ENCODE results near the gene FMN1.

FMN1 gene

DNA sequence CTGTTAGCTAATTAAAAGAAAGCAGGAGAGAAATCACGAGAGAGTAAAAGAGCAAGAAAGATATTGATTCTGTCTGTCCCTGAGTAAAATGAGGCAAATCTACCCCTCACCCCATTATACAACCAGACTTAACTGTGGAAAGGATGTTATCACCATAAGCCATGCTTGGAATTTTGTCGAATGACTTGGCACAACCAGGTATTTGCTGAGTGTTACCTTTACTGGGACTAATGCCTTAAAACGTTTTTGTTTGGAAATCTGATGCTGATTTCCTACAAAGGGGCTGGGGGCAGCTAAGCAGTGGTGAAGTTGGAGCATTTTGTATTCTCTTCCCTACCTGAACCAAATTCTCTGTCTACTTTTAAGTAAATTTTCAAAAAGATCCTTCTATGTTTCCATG lies 265.6 kb downstream of the FMN1 start:
- DNase-seq (ENCODE audit: low read depth) = no peak

DNA sequence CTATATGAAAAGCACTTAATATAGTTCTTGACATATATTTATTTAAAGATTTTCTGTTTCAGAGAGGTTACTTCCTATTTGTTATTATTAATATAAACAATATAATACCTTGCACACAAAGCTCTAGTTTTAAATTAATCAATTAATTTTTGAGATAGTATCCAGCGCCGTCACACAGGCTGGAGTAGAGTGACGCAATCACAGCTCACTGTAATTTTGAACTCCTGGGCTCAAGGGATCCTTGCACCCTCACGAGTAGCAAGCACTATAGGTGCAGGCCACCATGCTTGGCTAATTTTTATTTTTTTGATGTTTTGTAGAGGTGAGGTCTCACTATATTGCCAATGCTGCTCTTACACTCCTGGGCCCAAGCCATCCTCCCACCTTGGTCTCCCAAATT lies 267.4 kb downstream of the FMN1 start:
- DNase-seq (ENCODE audit: low read depth) = no peak

DNA sequence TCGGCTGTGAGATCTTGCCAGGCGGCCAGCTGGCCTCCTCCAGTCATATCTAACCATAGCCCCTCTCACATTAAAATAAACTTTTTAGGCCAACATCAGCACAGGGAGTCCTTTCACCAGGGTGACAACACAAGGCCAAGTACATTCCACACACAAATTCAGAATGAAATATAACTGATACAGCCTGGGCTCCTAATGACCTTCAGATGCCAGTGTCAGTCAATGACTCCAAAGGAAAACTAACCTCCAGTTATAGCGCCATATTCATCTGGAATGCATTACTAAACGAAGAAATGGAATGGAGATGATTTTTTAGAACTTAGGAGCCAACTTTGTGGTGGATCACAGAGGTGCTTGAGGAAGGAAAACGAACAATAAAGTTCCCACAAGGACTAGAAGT lies 271.3 kb downstream of the FMN1 start:
- no peak for DNase-seq (ENCODE audit: low read depth)

DNA sequence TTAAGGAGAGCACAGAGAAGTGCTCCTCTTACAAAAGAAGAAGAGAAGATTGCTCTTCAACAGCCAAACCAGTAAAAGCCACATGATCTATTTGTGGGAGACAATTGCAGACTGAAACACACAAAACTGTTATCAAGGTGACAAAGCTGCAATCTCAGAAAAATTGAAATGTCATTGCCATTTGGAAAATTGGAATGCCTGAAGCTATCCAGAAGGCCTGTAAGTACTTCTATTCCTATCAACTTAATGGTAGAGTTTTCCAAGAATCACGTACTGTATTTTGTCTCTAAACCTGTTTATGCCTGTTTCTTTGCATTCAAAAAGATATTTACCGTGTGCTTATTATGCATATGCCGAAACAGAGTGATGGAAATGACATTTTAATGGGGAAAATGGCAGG lies 272.0 kb downstream of the FMN1 start:
- no peak for DNase-seq (ENCODE audit: low read depth)

DNA sequence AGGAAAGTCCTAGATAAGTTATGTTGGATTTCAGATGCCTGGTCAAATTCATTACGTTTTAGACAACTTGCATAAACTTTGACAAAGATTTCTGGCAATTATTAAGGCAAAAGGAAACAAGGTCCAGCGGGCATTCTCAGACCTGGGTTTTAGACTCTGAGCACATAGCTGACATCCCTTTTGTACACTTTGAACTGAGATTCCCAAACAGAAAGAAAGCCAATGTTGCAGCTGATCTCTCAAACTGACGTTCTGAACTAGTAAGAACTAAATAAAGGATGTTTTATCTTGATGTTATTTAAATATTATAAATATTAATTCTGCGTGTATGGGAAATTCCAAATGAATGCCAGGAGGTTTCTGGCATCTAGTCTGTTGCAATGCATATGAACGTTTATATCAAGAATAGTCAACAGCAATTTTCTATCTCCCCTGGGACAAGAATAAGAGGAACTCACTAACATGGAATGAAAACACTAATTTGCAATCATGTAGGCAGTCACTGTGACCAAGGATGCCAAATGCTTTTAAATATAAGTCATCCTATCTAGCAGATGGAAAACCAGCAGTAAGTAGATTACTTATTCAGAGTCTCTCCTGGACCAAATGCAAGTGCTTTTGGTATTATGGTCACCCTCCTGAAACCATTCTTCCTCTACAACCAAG lies 274.6 kb downstream of the FMN1 start:
- no peak for DNase-seq (ENCODE audit: low read depth)

DNA sequence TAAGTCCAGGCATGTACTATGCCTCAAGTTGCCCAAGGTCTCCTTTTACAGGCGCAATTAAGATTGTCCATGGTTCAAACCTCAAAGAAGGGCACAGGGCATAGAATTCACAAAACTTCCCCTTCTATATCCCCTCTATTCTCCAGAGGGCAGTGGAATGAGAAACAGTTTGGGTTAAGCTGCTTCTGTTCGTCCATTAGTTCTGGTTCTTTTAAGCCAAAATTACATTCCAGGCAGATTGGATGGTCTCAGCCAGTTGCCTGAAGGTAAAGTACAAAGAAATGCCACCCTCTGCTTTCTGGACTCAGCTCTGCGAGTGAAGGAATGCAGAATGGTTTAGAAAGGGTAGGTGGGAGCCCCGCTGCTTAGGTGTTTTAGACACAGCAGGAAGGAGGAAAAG lies 276.0 kb downstream of the FMN1 start:
- no peak for DNase-seq (ENCODE audit: low read depth)

DNA sequence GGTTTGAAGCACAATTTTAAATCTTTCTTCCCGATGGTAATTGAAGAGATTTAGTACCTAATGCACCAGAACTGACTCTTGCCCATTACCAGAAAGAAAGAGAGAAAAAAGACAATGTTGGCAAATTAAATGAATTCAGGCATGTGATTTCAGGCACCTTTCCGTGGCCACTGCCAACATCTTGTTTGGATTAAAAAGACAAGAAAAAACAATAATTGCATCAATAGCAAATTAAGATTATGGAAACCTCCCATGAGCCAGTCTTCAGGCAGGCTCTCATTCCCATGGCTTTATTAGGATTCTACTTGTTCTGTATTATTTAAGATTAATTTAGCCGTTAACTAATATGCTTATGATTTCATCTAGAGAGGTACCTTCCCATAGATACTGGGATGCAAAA lies 283.7 kb downstream of the FMN1 start:
- no peak for DNase-seq (ENCODE audit: low read depth)

DNA sequence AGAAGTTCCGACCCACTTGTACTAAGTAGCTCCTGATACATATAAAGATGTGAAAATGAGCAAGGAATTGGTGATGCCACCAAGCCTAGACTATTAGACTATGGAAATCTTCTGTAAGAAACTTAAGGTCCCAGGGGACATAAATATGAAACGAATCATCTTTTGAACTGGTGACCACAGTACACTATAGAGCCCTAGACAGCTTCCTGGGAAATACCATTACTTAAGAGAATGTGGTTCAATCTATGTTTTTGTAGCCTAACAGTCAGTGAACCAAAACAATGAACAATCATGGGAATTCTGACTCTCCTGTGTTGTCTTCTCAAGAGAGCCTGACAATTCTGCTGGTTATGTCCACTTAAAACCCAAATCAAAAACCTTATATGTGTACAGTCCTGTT lies 285.1 kb downstream of the FMN1 start:
- no peak for DNase-seq (ENCODE audit: low read depth)

DNA sequence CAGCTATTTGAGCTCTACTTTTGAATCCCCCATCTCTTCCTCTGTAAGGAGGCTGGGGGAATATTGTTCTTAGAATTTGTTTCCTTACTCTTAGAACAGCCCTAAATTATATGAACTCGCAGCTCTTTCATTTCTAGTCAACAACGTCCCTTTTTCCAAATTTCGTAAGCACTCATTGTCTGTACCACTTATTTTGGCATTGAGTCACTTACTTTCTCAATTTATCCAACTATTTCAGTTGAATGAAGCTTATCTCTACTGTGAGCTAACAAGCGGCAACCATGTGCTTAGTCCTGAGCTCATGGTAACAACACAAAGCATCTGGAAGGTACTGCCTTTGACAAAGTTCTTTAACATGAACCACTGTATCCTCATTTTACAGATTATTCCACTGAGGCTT lies 285.6 kb downstream of the FMN1 start:
- DNase-seq (ENCODE audit: low read depth) = no peak

DNA sequence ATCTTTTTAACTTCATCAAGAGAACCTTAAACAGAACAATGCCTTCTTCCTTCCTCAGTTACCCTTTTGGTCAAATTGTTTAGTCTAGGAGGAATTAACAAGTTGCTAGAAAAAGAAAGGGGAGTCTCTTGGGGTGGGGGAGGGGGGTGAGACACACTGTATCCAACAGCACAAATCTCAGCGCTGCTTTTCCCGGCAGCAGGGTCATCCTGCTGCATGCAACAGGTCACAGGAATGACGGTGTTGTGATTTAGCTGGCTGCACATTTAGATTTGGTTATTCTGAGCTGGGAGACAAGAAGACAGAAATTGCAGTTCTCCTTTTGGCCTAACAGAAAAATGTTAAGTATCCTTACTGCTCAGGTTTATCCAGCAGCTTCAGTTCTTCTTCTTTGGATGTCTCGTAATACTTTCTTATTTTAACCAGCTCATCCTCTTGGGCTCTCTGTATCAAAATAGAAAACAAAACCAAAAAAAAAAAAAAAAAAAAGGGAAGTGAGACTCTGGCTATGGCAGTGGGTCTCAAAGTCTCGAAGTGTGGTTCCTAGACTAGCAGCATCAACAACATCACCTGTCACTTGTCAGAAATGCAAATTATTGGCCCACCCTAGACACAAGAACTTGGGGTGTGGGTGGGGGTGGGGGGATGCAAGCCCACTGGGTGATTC lies 286.2 kb downstream of the FMN1 start:
- DNase-seq (ENCODE audit: low read depth) = no peak

DNA sequence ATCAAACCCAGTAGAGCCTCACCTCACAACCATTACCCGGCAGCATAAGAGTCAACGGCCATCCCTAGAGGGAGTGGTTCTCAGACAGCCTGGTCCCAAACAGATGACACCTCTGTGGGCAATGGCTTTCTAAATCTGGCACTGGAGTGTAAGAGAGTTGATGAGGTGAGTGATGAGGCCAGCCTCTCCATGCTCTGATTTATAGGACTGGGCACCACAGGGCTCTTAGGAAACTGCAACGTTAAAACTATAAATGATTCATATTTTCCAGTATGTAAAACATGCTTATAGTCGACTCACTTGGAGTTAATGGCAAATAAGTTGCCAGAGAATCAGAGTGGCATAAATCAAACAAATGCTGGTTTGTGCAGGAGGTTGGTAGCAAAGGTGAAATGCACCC lies 289.0 kb downstream of the FMN1 start:
- DNase-seq (ENCODE audit: low read depth) = no peak

DNA sequence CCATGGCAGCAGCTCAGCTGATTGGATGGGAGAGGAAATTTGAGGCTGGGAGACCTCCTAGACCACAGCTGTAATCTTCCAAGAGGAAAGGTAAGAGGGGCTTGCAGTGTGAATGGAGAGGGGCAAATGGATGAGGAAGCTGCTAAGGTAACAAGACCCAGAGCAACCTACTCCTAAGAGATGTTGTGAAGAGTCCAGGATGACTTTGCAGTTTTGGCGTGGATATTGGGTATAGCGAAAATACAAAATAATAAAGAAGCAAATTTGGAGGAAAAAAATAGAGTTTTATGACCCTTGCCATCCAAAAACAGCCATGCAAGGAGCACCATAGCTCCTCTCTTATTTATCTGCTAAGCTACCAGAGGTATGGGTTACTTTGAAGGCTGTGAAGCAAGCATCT lies 290.1 kb downstream of the FMN1 start:
- DNase-seq (ENCODE audit: low read depth) = no peak

DNA sequence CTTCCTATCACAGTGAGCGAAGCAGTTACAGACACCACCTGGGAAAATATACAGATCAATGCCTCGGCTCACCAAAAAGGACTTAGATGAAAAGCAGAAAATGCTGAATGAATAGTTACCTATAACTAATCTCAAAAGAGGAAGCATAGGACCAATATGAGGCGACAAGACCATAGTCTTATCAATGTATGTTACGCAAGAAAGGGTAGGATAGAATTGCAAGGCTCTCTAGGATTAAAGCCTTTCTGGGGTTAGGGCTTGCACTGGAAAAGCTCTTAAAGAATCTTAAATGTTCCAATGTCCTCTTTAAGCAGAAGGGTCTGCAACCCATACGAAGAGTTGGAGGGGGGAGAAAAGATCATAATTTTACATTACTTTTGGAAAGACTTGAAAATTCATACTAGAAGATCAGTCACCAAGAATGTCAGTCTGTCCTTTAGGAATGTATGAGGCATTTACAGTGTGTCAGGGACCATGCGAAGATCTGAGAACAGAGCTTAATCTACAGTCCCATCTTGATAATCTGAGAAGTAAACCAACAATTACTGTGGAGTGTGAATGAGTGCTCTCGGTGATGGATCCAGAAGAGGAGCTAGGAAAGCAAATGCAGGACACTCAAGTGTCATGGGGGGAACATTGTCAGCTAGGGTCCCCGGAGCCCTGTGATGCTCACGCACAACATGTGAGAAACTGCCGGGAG lies 290.8 kb downstream of the FMN1 start:
- no peak for DNase-seq (ENCODE audit: low read depth)

DNA sequence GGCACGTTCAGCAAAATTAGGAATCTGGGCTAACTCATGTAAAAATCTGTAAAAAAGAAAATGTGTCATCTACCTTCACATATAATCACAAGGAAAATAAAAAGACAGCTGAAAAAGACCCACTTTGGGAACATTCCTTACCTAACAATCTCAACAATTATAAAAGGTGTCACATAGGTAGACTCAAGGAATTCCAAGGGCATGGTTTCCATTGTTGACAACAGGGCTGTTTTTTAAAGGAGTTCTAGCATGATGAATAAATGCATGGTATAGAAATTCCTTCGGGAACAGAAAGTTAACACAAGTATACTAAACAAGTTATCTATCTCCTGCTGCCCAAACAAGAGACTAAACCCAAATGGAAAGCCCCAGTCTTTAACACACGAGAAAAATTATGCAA lies 292.5 kb downstream of the FMN1 start:
- DNase-seq (ENCODE audit: low read depth) = no peak

DNA sequence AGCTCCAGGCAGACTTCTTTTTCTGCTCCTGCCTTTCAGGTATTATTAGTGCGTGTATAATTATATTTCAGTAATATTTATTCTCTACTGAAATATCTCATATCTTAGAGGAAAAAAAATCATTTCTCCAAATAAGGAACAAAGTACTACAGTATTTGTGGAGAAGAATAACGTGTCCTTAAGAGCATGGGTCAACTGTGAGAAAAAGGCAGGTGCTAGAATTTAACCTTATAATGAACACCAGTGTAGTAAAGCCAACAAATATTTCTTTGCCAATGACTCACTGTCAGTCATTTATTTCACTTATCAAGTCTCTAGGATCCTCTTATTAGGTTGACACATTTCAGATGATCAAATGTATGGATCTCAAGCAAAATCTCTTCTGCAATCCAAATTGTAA lies 293.3 kb downstream of the FMN1 start:
- DNase-seq (ENCODE audit: low read depth) = no peak

DNA sequence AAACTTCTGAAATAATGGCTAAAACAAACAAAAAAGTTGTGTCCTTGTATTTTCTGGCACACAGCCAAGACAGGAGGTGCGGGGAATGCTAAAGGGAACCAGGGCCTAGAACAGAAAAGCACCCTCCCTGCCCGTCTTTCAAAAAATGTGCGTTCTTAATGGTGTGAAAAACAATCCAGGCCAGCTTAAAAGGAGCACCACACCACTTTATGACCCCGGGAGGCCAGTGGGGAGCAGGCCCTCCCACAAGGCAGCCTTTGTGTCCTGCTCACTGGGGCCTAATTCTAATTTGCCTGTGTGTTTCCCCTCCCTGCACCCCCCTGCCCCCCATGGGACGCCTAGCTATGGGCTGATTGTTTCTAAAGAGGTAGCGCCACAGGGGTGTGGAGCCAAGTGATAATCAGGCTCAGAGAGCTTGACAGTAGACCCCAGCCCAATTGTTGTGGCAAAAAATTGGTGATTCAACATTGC lies 295.4 kb downstream of the FMN1 start:
- DNase-seq (ENCODE audit: low read depth) = no peak

DNA sequence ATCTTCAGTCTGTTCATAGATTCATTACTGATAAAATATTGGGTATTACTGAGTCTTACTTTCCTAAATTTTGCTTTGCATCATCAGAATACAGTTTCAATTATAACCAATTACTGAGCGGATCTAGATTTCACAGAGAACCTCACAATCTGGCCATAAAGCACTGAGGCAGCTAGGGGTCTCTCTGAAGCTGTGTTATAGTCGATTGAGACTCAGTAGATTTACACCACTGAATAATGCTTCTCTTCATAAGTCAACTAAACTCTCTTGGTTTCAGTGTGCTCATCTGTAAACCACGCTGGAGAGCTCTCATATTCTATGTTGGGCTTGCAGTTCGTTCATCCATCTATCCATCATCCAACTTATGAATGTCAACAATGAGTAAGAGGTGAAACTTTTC lies 296.1 kb downstream of the FMN1 start:
- no peak for DNase-seq (ENCODE audit: low read depth)

DNA sequence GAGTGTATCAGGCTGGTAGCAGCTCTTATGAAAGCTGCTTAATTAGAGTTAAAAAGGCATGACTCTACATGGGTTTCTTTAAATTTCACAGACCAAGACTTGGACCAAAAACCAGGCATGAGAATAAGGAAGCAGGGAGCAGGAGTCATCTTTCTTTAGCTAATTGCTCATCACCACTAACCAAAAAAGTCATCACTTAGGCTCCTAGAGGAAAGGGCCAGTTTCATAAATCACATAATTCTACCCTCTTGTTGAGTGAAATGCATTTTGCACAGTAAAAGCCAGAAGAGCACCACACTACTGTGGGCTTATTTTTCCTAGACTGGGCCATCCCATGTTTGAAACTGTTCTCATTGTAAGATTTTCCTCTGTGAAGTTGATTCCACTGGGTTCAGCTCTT lies 301.1 kb downstream of the FMN1 start:
- DNase-seq (ENCODE audit: low read depth) = no peak

DNA sequence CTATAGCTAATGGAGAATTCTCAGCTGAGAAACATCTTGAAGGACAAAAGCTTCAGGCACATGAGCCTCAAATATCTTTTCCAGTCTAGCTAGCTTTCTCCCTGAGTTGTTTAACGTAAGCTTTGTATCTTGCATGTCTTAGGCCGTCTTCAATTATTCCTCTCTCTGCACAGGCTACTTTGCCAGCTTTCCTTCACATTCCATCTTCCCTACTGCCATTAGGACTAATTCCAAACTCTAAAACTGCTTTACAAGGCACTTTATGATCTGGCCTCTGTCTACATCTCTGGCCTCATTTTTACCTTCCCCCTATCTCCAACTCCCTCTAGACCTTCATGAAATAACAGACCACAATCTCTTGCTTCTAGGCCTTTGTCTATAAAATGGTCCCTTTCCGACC lies 305.3 kb downstream of the FMN1 start:
- no peak for DNase-seq (ENCODE audit: low read depth)

DNA sequence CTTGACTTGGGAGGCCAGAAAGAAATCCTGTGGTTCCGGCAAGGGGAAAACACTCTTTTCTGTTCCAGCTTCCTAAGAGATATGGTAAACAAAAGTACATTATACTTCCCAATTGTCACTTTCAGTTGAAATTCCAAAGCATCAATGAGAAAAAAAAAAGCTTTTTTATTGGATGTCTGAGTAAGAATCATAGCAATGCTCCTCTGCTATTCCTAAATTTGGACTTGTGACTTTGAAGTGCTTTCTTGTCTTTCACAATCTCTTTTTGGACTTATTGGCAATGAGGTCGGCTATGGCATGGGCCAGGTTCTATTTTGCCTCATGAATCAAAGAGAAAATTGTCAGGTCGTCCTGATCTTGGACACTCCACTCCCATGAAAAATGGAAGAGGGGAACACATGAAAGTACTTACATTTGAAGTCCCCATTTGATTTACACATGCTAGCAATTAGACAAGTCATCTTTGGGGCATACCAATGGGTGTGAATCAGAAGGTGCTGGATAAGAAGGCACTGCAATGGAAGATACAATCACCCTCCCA lies 306.2 kb downstream of the FMN1 start:
- DNase-seq (ENCODE audit: low read depth) = no peak

DNA sequence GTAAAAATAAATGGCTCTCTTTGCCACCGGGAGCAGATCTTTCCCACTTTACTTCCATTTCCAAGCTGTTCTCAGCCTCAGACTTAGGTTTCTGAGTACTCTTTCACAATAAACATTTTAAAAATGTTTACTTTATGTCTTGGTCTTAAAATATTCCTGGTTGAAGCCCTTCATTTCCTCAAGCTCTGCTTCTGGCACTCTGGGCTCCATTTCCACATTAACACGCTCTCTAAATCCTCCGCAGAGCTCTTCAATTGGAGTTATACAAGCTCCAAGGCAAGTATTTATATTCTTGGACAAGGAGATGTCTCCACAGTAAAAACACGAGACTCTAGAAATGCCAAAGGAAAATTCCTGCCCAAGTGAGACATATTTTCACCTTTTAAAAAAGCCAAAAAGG lies 307.4 kb downstream of the FMN1 start:
- no peak for DNase-seq (ENCODE audit: low read depth)

DNA sequence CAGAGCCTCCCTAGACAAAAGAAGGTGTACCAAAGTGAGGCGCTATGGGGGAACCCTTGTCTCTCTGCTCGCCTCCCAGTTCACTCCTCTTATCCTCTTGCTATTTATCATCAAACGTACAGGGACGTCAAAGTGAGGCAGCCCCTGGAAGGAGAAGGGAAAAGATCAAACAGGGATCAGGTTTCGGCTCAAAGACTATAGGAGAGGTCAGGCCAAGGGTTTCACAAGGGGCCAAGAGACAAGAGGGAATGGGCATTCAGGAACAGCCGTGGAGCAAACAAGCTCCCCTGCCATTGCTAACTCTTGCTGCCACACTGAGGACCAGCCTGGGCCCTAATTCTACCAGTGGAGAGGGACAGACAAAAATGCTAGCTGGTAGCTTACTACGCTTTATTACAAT lies 308.1 kb downstream of the FMN1 start:
- DNase-seq (ENCODE audit: low read depth) = no peak

DNA sequence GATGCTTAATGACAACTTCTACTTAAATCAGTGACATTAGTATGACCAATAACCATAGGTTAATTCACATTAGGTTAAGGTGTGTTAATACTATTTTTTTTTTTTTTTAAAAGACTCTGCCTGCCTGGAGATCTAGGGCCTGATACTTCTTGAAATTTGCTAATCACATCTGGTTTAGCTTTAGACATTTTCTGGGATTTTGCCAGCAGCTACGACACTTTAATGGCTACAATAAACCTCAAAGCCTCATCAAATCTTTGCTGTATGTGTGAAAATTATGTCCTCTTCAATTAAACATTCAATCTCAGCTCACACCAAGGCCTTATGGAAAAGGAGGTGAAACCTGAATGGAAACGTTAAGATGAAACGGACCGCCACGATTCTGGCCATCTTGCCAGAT lies 308.8 kb downstream of the FMN1 start:
- no peak for DNase-seq (ENCODE audit: low read depth)
